ENCODE measurements around the gene HEATR1.

GRCh38 chr1:236622407-236622806 is 18.1 kb upstream of the HEATR1 start:
- TF ChIP-seq CTCF (IDR thresholded peaks at IDR 0.05) (no peak), POLR2A (IDR thresholded peaks at IDR 0.05) (no peak)

Data from testis (tissue), 2 donors.